MCF 10A (cell line): ENCODE data around the gene DPPA4. TPM values are rescaled to one million over a fixed set of nuclear protein-coding genes. Genes with fewer than 3 reads are reported as not detected.
"Not testable (repeated sequence)": the region's sequence is repeated elsewhere in the genome, so short reads cannot be mapped to it uniquely, and the experiment has no call there.

ENCODE experiments used
- BruUV-seq: library from RNA; stranded (reverse); fragments of 400-500 nt; replicated peaks from 2 replicates; lab custom pipeline; 2021; lab: Mats Ljungman, UMichigan
- CTCF ChIA-PET: fragments of 300-600 bp; sonication (Branson Sonifier 250); formaldehyde crosslinking; extraction: SDS; loops from one replicate; lab custom pipeline; 2021; ENCODE audit warnings: antibody characterized with exemption, inconsistent platforms; lab: Yijun Ruan, JAX
- POLR2A ChIA-PET: fragments of 300-600, 350-650 bp; sonication (Branson Sonifier 250); formaldehyde crosslinking; extraction: SDS; loops from one replicate; lab custom pipeline; 2020; ENCODE audit warnings: antibody characterized with exemption, inconsistent platforms; lab: Yijun Ruan, JAX
- DNase-seq: peaks from one replicate; pipeline ENCODE4 v3.0.0-alpha.2; 2018; ENCODE audit not compliant: unreplicated experiment
- H3K27ac Mint-ChIP-seq: one replicate; pipeline ENCODE4 v1.8.0; 2022; ENCODE audit warnings: mild to moderate bottlenecking, low read depth, mixed read lengths; ENCODE audit not compliant: unreplicated experiment
- H3K27me3 Mint-ChIP-seq: one replicate; pipeline ENCODE4 v1.8.0; 2022; ENCODE audit warnings: mixed read lengths; ENCODE audit not compliant: insufficient read depth, unreplicated experiment
- H3K36me3 Mint-ChIP-seq: one replicate; pipeline ENCODE4 v1.8.0; 2022; ENCODE audit warnings: mild to moderate bottlenecking, moderate library complexity, mixed read lengths; ENCODE audit not compliant: insufficient read depth, unreplicated experiment
- H3K4me1 Mint-ChIP-seq: one replicate; pipeline ENCODE4 v1.8.0; 2022; ENCODE audit warnings: mixed read lengths; ENCODE audit not compliant: insufficient read depth, unreplicated experiment
- H3K4me3 Mint-ChIP-seq: one replicate; pipeline ENCODE4 v1.8.0; 2022; ENCODE audit warnings: mild to moderate bottlenecking, moderate library complexity, mixed read lengths; ENCODE audit not compliant: unreplicated experiment
- H3K9me3 Mint-ChIP-seq: one replicate; pipeline ENCODE4 v1.8.0; 2022; ENCODE audit warnings: mixed read lengths; ENCODE audit not compliant: unreplicated experiment
- intact Hi-C: fragments of 100-400 bp; cut with micrococcal nuclease; formaldehyde crosslinking; loops from 2 replicates; pipeline ENCODE4 v1.14.1; 2022
- total RNA-seq: library from RNA; stranded (reverse); gene quantifications from 2 replicates; pipeline ENCODE4 v1.2.3, GENCODE V29; 2022
- TF ChIP-seq, protein P1 (sequence below): fragments of 200-600 bp; IDR thresholded peaks from one replicate; pipeline ENCODE4 v1.8.0; 2022; ENCODE audit warnings: antibody characterized with exemption, mild to moderate bottlenecking; ENCODE audit not compliant: unreplicated experiment

The DPPA4 gene
- total RNA-seq, 1 experiment from 2014 or later = not detected

- Mint-ChIP-seq H3K27ac (no peak overlapping the region), H3K4me3 (no peak overlapping the region), H3K27me3 (no peaks in the 10 kb centered on the region), H3K9me3 (no peaks in the 10 kb centered on the region), H3K4me1 (no peaks in the 10 kb centered on the region), H3K36me3 (no peaks in the 10 kb centered on the region)
- intact Hi-C loops = no loop called here
- ChIA-PET CTCF (interaction anchor here (0.7 kb wide), 1 partner anchor 554 kb away, joined by 3 read pairs; no protein-coding TSS in a partner anchor), POLR2A (interaction anchor here (0.6 kb wide), 1 partner anchor 1108 kb away, joined by 3 read pairs; no protein-coding TSS in a partner anchor)
- TF ChIP-seq, protein P1, sequence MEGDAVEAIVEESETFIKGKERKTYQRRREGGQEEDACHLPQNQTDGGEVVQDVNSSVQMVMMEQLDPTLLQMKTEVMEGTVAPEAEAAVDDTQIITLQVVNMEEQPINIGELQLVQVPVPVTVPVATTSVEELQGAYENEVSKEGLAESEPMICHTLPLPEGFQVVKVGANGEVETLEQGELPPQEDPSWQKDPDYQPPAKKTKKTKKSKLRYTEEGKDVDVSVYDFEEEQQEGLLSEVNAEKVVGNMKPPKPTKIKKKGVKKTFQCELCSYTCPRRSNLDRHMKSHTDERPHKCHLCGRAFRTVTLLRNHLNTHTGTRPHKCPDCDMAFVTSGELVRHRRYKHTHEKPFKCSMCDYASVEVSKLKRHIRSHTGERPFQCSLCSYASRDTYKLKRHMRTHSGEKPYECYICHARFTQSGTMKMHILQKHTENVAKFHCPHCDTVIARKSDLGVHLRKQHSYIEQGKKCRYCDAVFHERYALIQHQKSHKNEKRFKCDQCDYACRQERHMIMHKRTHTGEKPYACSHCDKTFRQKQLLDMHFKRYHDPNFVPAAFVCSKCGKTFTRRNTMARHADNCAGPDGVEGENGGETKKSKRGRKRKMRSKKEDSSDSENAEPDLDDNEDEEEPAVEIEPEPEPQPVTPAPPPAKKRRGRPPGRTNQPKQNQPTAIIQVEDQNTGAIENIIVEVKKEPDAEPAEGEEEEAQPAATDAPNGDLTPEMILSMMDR = no peak
- no TSS peak for BruUV-seq
- DNase-seq = no peak
Observed at GRCh38 chr3:109375975-109376374, 38.6 kb upstream of the DPPA4 start.

DNA sequence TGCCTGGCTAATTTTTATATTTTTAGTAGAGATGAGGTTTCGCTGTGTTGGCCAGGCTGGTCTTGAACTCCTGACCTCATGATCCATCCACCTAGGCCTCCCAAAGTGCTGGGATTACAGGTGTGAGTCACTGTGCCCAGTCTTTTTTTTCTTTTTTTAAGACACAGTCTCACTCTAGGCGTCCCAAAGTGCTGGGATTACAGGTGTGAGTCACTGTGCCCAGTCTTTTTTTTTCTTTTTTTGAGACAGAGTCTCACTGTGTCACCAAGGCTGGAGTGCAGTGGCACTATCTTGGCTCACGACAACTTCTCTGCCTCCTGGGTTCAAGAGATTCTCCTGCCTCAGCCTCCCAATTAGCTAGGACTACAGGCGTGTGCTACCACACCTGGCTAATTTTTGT, 37.1 kb upstream of the DPPA4 start:
- H3K4me1 Mint-ChIP-seq, H3K9me3 Mint-ChIP-seq, H3K27ac Mint-ChIP-seq, H3K36me3 Mint-ChIP-seq, H3K27me3 Mint-ChIP-seq, BruUV-seq, DNase-seq, POLR2A ChIA-PET, intact Hi-C loops, H3K4me3 Mint-ChIP-seq: not testable (repeated sequence)
- CTCF ChIA-PET = interaction anchor here (0.6 kb wide), 1 partner anchor 35 kb away, joined by 3 read pairs; no protein-coding TSS in a partner anchor

DNA sequence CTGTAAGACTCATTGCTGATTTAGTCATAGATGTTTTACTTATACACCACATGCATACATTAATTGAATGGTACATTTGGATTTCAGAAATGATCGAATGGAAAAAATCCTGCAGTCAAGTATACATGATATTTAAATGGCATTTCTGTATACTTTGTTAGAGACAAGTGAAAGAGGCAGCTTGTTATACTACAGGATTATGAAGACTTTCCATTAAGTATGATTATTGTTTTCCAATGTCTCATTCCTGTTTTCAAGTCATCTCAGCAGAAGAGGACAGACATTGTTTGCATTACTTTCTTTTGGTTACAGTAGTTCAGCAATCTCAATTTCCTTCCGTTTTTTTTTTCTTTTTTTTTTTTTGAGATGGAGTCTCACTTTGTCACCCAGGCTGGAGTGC, 36.6 kb upstream of the DPPA4 start:
- CTCF ChIA-PET = interaction anchor here (0.6 kb wide), 1 partner anchor 657 kb away, joined by 5 read pairs; no protein-coding TSS in a partner anchor

GRCh38 chr3:109372639-109373038, 35.3 kb upstream of the DPPA4 start:
- intact Hi-C loops = no loop called here
- TF ChIP-seq, protein P1 = no peak
- no peaks in the 10 kb centered on the region for H3K4me1 Mint-ChIP-seq
- no peak overlapping the region for H3K4me3 Mint-ChIP-seq
- H3K27ac Mint-ChIP-seq = no peak overlapping the region
- no peaks in the 10 kb centered on the region for H3K9me3 Mint-ChIP-seq
- CTCF ChIA-PET = interaction anchor here (0.7 kb wide), 1 partner anchor 25 kb away, joined by 3 read pairs; no protein-coding TSS in a partner anchor
- POLR2A ChIA-PET = no interaction called here
- H3K36me3 Mint-ChIP-seq = no peaks in the 10 kb centered on the region
- no peak for DNase-seq
- H3K27me3 Mint-ChIP-seq = no peaks in the 10 kb centered on the region
- BruUV-seq = no TSS peak

More for the DNA sequence above, 36.6 kb upstream of the DPPA4 start:
- BruUV-seq = no TSS peak
- H3K27me3 Mint-ChIP-seq = no peaks in the 10 kb centered on the region
- DNase-seq = no peak
- H3K4me3 Mint-ChIP-seq = no peak overlapping the region
- H3K27ac Mint-ChIP-seq = no peak overlapping the region
- no peaks in the 10 kb centered on the region for H3K36me3 Mint-ChIP-seq
- TF ChIP-seq, protein P1 = no peak
- no peaks in the 10 kb centered on the region for H3K4me1 Mint-ChIP-seq
- intact Hi-C loops = no loop called here
- no peaks in the 10 kb centered on the region for H3K9me3 Mint-ChIP-seq
- POLR2A ChIA-PET = no interaction called here

- TF ChIP-seq, protein P1 = no peak
- Mint-ChIP-seq H3K4me3 (no peak overlapping the region), H3K27me3 (no peaks in the 10 kb centered on the region), H3K4me1 (no peaks in the 10 kb centered on the region), H3K27ac (no peak overlapping the region), H3K9me3 (no peaks in the 10 kb centered on the region), H3K36me3 (no peaks in the 10 kb centered on the region)
- intact Hi-C loops = loop anchor here (1.0 kb wide), 1 partner anchor 94 kb away; no protein-coding TSS in a partner anchor
- DNase-seq = no peak
- ChIA-PET POLR2A (no interaction called here), CTCF (no interaction called here)
- BruUV-seq = no TSS peak
Observed at GRCh38 chr3:109369510-109369909, 32.2 kb upstream of the DPPA4 start.
